GM12892 (cell line): ENCODE measurements around the gene HEXIM2.

Source experiments
- POLR2A ChIP-seq: IDR thresholded peaks from 2 replicates; pipeline ENCODE4 v1.6.1; 2011; ENCODE audit warnings: low read depth, low read length, control low read depth
- POLR2AphosphoS5 ChIP-seq: IDR thresholded peaks from 2 replicates; pipeline ENCODE4 v1.6.1; 2011; ENCODE audit warnings: low read depth, low read length, control low read depth
- TAF1 ChIP-seq: IDR thresholded peaks from 2 replicates; pipeline ENCODE4 v1.6.1; 2011; ENCODE audit warnings: low read depth, mild to moderate bottlenecking, control low read depth, low read length, borderline replicate concordance

DNA sequence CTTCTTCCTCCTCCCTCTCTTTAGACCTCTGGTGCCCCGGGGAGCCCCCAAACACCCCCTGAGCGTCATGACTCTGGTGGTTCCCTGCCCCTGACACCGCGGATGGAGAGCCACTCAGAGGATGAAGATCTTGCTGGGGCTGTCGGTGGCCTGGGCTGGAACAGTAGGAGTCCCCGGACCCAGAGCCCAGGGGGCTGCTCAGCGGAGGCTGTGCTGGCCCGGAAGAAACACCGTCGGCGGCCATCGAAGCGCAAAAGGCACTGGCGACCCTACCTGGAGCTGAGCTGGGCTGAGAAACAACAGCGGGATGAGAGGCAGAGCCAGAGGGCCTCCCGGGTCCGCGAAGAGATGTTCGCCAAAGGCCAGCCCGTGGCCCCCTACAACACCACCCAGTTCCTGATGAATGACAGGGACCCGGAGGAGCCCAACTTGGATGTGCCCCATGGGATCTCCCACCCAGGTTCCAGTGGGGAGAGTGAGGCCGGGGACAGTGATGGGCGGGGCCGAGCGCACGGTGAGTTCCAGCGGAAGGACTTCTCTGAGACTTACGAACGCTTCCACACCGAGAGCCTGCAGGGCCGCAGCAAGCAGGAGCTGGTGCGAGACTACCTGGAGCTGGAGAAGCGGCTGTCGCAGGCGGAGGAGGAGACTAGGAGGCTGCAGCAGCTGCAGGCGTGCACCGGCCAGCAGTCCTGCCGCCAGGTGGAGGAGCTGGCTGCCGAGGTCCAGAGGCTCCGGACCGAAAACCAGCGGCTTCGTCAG, 7.5 kb downstream of the HEXIM2 start:
- TF ChIP-seq POLR2AphosphoS5 (no peak), TAF1 (no peak), POLR2A (no peak)
